ENCODE data around the gene RAB7A. TPM values are rescaled to one million over a fixed set of nuclear protein-coding genes. Genes with fewer than 3 reads are reported as not detected.

Gene RAB7A
- total and polyA plus RNA-seq, 11 donors: 143 to 343 (median 253) TPM

GRCh38 chr3:128820252-128820839, 94.4 kb downstream of the RAB7A start:
- intact Hi-C loops (cut with DNase I): no loop called here
- peaks cover 0 to 37% (median 7%) of the 10 kb centered on the region in 12 donors for H3K4me1 ChIP-seq
- no peaks in the 10 kb centered on the region for H3K27me3 ChIP-seq
- H3K9me3 ChIP-seq: no peaks in the 10 kb centered on the region
- no peak overlapping the region for H3K4me3 ChIP-seq
- no peak for TF ChIP-seq POLR2A (IDR thresholded peaks at IDR 0.05)
- TF ChIP-seq, protein P1, sequence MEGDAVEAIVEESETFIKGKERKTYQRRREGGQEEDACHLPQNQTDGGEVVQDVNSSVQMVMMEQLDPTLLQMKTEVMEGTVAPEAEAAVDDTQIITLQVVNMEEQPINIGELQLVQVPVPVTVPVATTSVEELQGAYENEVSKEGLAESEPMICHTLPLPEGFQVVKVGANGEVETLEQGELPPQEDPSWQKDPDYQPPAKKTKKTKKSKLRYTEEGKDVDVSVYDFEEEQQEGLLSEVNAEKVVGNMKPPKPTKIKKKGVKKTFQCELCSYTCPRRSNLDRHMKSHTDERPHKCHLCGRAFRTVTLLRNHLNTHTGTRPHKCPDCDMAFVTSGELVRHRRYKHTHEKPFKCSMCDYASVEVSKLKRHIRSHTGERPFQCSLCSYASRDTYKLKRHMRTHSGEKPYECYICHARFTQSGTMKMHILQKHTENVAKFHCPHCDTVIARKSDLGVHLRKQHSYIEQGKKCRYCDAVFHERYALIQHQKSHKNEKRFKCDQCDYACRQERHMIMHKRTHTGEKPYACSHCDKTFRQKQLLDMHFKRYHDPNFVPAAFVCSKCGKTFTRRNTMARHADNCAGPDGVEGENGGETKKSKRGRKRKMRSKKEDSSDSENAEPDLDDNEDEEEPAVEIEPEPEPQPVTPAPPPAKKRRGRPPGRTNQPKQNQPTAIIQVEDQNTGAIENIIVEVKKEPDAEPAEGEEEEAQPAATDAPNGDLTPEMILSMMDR (IDR thresholded peaks at IDR 0.05): no peak
- peak overlapping the region in 6 of 12 donors; percentile 3 to 32 (median 28) for H3K27ac ChIP-seq
- peak in 1 of 5 donors; percentile 54 for DNase-seq
- WGBS, 4 donors: 60 to 83% (median 67%) methylated on average over 7 of the region's 7 CpGs
- peak in 3 of 4 donors; percentile 29 to 45 (median 44) for ATAC-seq
- peaks cover 0 to 47% (median 12%) of the 10 kb centered on the region in 9 donors for H3K36me3 ChIP-seq

GRCh38 chr3:128823008-128823407, 97.0 kb downstream of the RAB7A start:
- intact Hi-C loops (cut with DNase I): no loop called here
- H3K27ac ChIP-seq: no peak overlapping the region
- DNase-seq (no peak), ATAC-seq (no peak)
- H3K4me1 ChIP-seq: peaks cover 0 to 23% (median 2%) of the 10 kb centered on the region in 12 donors
- TF ChIP-seq POLR2A (IDR thresholded peaks at IDR 0.05): no peak
- TF ChIP-seq, protein P1 (IDR thresholded peaks at IDR 0.05): no peak
- H3K9me3 ChIP-seq: no peaks in the 10 kb centered on the region
- peaks cover 0 to 22% (median 2%) of the 10 kb centered on the region in 9 donors for H3K36me3 ChIP-seq
- no peak overlapping the region for H3K4me3 ChIP-seq
- no peaks in the 10 kb centered on the region for H3K27me3 ChIP-seq
- 87 to 94% (median 90%) methylated on average over 6 of the region's 6 CpGs for WGBS, 4 donors

- ATAC-seq: peak in 2 of 4 donors; percentile 21 to 34
- Histone ChIP-seq H3K4me3 (no peak overlapping the region), H3K36me3 (peaks cover 0 to 15% (median 0%) of the 10 kb centered on the region in 9 donors), H3K27me3 (no peaks in the 10 kb centered on the region), H3K4me1 (peaks cover 0 to 22% (median 2%) of the 10 kb centered on the region in 12 donors), H3K27ac (no peak overlapping the region), H3K9me3 (no peaks in the 10 kb centered on the region)
- intact Hi-C loops (cut with DNase I): no loop called here
- TF ChIP-seq, protein P1 (IDR thresholded peaks at IDR 0.05): no peak
- no peak for TF ChIP-seq POLR2A (IDR thresholded peaks at IDR 0.05)
- DNase-seq: no peak
- 68 to 89% (median 79%) methylated on average over 3 of the region's 3 CpGs for WGBS, 4 donors
Measured at GRCh38 chr3:128823631-128824030, 97.6 kb downstream of the RAB7A start.

- Histone ChIP-seq H3K4me3 (no peak overlapping the region), H3K9me3 (no peaks in the 10 kb centered on the region), H3K27me3 (no peaks in the 10 kb centered on the region), H3K4me1 (peaks cover 0 to 21% (median 2%) of the 10 kb centered on the region in 12 donors), H3K27ac (no peak overlapping the region), H3K36me3 (peaks cover 0 to 9% (median 0%) of the 10 kb centered on the region in 9 donors)
- TF ChIP-seq, protein P1 (IDR thresholded peaks at IDR 0.05): no peak
- TF ChIP-seq POLR2A (IDR thresholded peaks at IDR 0.05): no peak
- WGBS, 4 donors: 84 to 89% (median 86%) methylated on average over 8 to 10 of the region's 10 CpGs
- DNase-seq (no peak), ATAC-seq (peak; percentile 13 to 43 (median 32))
- intact Hi-C loops (cut with DNase I): no loop called here
Measured at GRCh38 chr3:128824132-128824850, 98.3 kb downstream of the RAB7A start.
